T-helper 2 cell (primary cell): ENCODE data around the gene MLST8.

ENCODE experiments used
- DNase-seq, 5 experiments: peaks; one replicate each; pipeline versions ENCODE4 v3.0.0 to v3.0.0-alpha.2; 2012 to 2022

MLST8 gene

DNA sequence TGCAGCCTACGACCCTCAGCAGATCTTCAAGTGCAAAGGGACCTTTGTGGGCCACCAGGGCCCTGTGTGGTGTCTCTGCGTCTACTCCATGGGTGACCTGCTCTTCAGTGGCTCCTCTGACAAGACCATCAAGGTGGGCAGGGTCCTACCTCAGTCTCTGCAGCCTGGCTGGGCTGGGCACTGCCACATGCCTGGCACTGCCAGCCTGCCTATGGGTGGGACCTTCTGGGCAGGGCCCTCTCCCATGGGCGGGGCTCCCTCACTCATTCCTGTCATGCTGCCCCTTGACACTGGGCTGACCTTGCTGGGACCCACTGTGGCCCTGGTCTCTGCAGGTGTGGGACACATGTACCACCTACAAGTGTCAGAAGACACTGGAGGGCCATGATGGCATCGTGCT is 31.3 kb upstream of the MLST8 start:
- no peak for DNase-seq

GRCh38 chr16:2174396-2175131 is 30.7 kb upstream of the MLST8 start:
- no peak for DNase-seq

- no peak for DNase-seq
These were observed 29.8 kb upstream of the MLST8 start for GRCh38 chr16:2175454-2175853.

- no peak for DNase-seq
These were observed 29.2 kb upstream of the MLST8 start for GRCh38 chr16:2176047-2176446.

- DNase-seq = no peak
These were observed 28.2 kb upstream of the MLST8 start for GRCh38 chr16:2177101-2177500.

DNA sequence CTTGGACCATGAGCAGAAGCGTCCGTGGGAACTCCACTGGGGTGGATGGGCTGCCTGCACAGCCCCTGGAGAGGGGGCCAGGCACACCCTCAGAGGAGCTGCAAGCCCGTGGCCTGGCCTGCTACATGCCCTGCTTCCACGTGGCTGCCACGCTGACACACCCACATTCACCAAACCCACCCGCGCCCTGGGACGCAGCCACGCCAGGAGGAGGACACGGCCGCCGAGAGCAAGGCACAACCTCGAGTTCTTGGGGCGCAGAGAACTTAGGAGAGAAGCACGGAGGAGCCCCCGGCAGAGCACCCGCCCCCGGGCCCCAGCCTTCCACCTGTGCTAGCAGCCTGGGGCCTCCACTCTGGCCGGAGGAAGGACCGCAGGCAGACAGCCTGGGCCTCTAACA is 27.7 kb upstream of the MLST8 start:
- DNase-seq = no peak

DNA sequence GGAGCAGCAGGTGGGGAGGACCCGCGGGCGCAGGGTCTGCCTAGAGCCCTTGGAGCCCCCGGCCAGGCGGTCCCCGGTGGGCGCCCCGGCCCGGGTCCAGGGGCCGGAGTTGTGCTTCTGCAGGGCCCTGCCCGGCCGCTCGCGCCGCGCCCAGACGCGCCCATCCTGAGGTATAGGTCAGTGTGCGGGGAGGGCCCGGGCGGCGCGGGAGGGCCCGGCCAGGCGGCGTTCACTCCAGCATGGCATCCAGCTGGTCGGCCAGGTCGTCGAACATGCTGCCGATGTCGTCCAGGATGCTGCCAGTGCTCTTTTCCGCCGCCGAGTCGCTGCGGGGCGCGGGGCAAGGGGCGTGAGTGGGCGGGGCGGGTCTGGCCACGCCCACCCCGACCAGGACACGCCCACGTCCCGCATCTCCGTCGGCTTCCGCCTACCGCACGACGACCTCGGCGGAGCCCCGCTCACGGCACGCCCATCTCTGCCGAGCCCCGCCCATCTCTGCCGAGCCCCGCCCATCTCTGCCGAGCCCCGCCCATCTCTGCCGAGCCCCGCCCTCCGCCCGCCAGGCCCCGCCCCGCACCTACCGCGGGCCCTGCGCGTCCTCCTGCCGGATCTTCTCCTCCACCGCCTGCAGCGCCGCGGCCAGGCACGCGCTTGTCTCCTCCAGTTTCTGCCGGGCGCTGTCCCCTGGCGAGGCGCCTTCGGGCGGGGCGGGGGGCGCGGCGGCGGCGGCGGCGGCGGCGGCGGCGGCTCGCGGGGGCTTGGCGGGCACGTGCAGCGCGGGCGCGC is 26.7 kb upstream of the MLST8 start:
- DNase-seq = peak in 3 of 5 experiments; percentile 12 to 48 (median 40)

DNA sequence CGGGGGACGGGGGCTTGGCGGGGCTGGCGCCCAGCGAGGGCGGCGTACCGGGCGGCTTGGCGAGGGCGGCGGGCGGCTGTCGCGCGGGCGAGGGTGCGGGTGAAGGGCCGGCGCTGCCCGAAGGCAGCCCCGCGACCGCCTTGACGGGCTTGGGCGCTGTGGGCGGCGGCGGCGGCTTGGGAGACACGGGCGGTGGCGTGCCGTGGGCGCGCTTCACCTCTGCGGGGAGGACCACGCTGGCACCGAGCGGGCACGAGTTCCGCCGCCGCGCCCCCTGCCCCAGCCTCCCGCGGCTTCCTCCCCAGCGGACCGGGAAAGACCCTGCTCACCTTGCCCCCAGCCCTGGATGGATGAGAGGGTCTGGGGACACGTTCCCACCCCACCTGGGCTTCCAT is 26.1 kb upstream of the MLST8 start:
- no peak for DNase-seq

- DNase-seq = no peak
These were observed 25.7 kb upstream of the MLST8 start for GRCh38 chr16:2179576-2179975.

DNA sequence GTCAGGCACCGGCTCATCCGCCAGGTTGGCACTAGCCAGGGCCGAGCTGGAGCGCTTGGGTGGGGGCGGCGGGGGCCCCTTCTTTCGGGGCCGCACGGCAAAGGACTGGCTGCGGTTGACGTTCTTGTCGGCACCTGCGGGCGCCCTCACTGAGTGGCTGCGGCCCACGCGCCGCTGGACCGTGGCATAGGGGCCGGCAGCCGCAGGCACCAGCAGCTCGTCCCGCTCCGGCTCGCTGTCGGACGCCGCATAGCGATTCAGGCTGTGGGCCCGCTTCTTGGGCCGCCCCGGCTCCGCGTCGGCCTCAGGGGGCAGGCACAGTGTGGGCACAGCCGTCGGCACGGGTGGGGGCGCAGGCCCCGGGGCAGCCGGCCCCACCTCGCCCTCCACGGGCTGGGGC is 24.8 kb upstream of the MLST8 start:
- DNase-seq = no peak

DNA sequence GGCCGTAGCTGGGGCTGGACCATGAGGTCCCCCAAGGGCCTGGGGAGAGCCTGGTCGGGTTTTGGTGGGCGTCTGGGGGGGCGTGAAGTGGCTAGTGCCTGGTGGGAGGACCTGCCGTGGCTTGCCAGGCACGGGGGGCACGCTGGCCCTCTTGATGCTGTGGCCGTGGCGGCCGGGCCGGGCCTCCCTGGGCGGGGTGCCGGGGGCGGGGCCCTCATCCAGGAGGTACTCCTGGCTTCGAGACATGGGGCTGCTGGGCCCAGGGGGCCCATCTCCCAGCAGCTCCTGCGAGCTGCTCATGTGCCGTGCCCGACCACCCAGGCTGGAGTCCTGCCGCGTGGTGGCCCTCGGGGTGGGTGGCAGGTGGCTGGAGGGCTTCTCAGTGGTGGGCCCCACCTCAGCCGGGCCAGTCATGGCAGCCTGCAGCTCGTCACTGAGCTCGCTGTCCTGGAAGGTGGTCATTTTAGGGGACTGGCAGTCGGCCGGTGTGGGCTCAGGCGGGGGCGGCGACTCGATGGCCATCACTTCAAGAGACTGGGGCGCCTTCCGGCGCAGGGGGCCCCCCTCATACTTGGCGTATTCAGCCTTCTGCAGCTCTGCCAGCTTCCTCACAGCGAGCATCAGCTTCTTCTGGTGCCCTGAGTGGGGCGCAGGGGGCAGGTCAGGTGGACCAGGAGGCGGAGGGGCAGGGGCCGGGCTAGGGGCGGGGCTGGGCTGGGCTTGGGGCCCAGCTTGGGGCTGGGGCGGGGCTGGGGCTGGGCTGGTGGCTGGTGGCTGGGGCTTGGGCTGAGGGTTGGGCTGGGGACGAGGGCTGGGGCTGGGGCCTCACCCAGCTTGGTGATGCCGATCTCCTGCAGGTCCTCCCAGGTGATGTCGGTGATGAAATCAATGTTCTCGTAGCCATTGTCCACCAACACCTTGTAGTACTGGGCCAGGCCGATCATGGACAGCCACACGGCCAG is 24.0 kb upstream of the MLST8 start:
- no peak for DNase-seq

GRCh38 chr16:2181952-2182351 is 23.3 kb upstream of the MLST8 start:
- no peak for DNase-seq

GRCh38 chr16:2183671-2184070 is 21.6 kb upstream of the MLST8 start:
- no peak for DNase-seq

DNA sequence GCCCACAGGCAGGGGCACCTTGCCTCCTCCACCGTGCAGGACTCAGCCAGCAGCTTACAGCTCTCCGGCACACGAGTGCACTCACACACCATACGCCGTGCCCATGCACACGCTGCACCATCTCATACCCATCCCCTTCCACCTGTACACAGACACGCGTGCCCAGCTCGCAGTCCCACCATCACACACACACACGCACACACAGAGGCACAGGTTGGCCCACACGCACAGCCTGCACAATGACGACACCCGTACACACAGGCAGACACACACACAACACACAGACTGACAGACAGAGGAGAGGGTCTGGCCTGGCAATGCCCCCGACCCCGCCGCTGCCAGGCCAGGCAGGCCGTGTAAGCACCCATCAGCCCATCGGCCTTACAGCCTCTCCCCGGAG is 20.9 kb upstream of the MLST8 start:
- DNase-seq = no peak

- no peak for DNase-seq
These were observed 20.3 kb upstream of the MLST8 start for GRCh38 chr16:2184962-2185361.

GRCh38 chr16:2186064-2186463 is 19.2 kb upstream of the MLST8 start:
- no peak for DNase-seq

- no peak for DNase-seq
These were observed 18.7 kb upstream of the MLST8 start for GRCh38 chr16:2186505-2186904.

GRCh38 chr16:2187212-2187611 is 18.0 kb upstream of the MLST8 start:
- no peak for DNase-seq

DNA sequence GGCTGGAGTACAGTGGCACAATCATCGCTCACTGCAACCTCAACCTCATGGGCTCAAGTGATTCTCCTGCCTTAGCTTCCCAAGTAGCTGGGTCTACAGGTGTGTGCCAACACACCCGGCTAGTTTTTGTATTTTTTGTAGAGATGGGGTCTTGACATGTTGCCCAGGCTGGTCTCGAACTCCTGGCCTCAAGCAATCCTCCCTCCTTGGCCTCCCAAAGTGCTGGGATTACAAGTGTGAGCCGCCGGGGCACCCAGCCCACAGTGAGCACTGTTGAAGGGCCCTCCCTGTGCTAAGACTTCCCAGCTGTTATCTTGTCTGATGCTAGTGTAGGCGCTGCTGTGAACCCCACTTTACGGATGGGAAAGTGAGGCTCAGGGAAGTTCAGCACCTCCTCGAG is 16.9 kb upstream of the MLST8 start:
- DNase-seq = no peak

- no peak for DNase-seq
These were observed 15.9 kb upstream of the MLST8 start for GRCh38 chr16:2189252-2189893.

DNA sequence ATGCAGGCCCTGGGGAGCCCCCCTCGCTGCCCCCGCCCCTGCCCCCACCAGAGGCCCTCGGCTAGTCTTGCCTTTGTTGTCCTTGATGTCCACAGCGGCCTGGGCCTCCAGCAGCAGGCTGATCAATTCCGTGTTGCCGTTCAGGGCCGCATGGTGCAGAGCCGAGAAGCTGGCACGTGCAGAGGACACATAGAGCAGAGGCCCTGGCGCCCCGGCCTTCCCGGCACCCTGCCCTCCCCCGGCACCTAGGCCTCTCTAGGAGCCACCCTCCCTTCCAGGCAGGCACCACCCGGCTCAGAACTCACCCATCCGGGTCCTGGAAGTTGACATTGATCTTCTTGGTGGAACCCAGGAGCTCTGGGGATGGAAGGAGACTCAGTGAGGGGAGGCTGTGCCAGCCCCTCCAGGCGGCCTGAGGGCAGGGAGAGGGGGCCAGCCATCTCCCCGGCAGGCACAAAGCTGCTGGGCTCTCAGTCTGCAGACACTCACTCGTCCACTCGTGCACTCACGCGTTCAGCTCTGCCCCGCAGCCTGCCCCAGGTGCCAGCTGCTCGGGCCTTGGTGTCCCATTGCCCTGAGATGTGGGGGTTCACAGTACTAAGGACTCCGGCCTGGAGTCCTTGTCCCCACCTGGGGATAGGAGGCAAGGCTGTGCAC is 15.1 kb upstream of the MLST8 start:
- DNase-seq = no peak
